ENCODE measurements around the gene SELENOO. TPM values are rescaled to one million over a fixed set of nuclear protein-coding genes. Genes with fewer than 3 reads are reported as not detected.

The SELENOO gene
- total RNA-seq, 1 experiment from 2014 or later = 27.4 TPM

DNA sequence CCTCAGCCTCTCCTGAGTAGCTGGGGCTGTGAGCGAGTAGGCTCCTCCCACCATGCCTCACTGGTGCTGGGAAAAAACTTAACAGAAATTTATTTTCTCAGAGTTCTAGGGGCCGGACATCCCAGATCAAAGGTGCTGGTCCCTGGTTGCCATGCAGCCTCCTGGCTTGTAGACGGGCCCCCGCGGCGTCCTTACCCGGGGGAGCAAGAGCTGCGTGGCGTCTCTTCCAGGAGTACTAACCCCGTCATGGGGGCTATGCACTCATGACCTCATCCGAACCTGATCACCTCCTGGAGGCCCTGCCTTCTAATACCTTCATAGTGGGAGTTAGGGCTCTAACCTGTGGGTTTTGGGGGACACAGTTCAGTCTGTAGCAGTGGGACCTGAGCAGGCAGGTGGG, 12.5 kb upstream of the SELENOO start:
- Histone ChIP-seq H3K27me3 (ENCODE audit: insufficient read depth, low read depth) (no peaks in the 10 kb centered on the region), H3K4me2 (no peak overlapping the region), H3K9me3 (ENCODE audit: insufficient read depth, low read depth) (no peaks in the 10 kb centered on the region), H4K20me1 (ENCODE audit: insufficient read depth) (peaks cover 59% of the 10 kb centered on the region), H3K9me2 (ENCODE audit: insufficient read depth) (no peaks in the 10 kb centered on the region), H3K27ac (no peak overlapping the region), H3K79me2 (ENCODE audit: low read depth) (peaks cover 69% of the 10 kb centered on the region), H3F3A (ENCODE audit: insufficient read depth, low read depth) (peaks cover 20% of the 10 kb centered on the region), H3K36me3 (ENCODE audit: low read depth) (peaks cover 10% of the 10 kb centered on the region; the same call in 1 of the 2 replicates), H2AFZ (no peak overlapping the region), H3K4me3 (no peak overlapping the region), H3K4me1 (replicated peaks; ENCODE audit: insufficient read depth) (peaks cover 47% of the 10 kb centered on the region)
- ChIA-PET CTCF (no interaction called here), POLR2A (ENCODE audit: unreplicated experiment) (no interaction called here)
- intact Hi-C loops (cut with micrococcal nuclease; ENCODE audit: unreplicated experiment) = no loop called here
- TF ChIP-seq, protein P1, sequence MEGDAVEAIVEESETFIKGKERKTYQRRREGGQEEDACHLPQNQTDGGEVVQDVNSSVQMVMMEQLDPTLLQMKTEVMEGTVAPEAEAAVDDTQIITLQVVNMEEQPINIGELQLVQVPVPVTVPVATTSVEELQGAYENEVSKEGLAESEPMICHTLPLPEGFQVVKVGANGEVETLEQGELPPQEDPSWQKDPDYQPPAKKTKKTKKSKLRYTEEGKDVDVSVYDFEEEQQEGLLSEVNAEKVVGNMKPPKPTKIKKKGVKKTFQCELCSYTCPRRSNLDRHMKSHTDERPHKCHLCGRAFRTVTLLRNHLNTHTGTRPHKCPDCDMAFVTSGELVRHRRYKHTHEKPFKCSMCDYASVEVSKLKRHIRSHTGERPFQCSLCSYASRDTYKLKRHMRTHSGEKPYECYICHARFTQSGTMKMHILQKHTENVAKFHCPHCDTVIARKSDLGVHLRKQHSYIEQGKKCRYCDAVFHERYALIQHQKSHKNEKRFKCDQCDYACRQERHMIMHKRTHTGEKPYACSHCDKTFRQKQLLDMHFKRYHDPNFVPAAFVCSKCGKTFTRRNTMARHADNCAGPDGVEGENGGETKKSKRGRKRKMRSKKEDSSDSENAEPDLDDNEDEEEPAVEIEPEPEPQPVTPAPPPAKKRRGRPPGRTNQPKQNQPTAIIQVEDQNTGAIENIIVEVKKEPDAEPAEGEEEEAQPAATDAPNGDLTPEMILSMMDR (conservative IDR thresholded peaks at IDR 0.05) = no peak
- no peak for TF ChIP-seq EZH2 (IDR thresholded peaks at IDR 0.05; ENCODE audit: low read depth)
- BruUV-seq (replicated peaks) = no TSS peak
- DNase-seq = no peak

DNA sequence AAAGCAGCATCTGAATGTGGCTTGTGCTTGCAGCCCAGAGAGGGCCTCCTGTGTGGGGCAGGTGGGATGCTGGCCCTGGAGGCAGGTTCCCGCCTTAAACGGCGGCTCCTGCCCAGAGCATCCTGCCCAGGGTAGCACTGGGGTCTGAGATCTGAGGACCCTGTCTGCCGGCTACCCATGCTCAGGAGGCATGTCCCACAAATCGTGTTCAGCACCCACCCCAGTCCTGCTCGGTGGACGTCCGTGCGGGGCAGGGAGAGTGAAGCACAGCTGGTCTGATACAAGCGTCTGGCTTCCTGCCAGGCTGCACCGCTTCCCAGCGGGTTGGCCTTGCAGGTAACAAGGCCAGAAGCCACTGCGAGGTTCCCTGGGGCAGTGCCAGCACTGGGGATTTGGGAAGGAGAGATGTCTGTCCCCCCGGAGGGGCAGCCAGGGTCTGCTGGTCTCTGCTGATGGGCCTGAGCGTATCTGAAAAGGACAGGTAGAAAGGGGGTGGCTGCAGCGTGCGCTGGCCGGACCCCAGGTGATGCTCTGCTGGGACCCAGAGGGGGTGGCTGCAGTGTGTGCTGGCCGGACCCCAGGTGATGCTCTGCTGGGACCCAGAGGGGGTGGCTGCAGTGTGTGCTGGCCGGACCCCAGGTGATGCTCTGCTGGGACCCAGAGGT, 11.5 kb upstream of the SELENOO start:
- Histone ChIP-seq H2AFZ (no peak overlapping the region), H3K27me3 (ENCODE audit: insufficient read depth, low read depth) (no peaks in the 10 kb centered on the region), H3K36me3 (ENCODE audit: low read depth) (peaks cover 19% of the 10 kb centered on the region; the same call in 1 of the 2 replicates), H3K4me1 (replicated peaks; ENCODE audit: insufficient read depth) (peaks cover 40% of the 10 kb centered on the region), H3F3A (ENCODE audit: insufficient read depth, low read depth) (peaks cover 17% of the 10 kb centered on the region; the same call in 1 of the 2 replicates), H3K9me2 (ENCODE audit: insufficient read depth) (no peaks in the 10 kb centered on the region), H3K9me3 (ENCODE audit: insufficient read depth, low read depth) (no peaks in the 10 kb centered on the region), H3K27ac (peak overlapping the region; percentile 67; the same call in 1 of the 2 replicates), H3K79me2 (ENCODE audit: low read depth) (peaks cover 69% of the 10 kb centered on the region), H3K4me2 (peak overlapping the region; percentile 73), H3K4me3 (peak overlapping the region; percentile 49; the same call in 1 of the 2 replicates), H4K20me1 (ENCODE audit: insufficient read depth) (peaks cover 67% of the 10 kb centered on the region)
- no peak for DNase-seq
- no TSS peak for BruUV-seq (replicated peaks)
- CTCF ChIA-PET = interaction anchor here (1.3 kb wide), 1 partner anchor 41 kb away, joined by 5 read pairs; no protein-coding TSS in a partner anchor
- intact Hi-C loops (cut with micrococcal nuclease; ENCODE audit: unreplicated experiment) = no loop called here
- POLR2A ChIA-PET (ENCODE audit: unreplicated experiment) = interaction anchor here (0.6 kb wide), 1 partner anchor 28 kb away, joined by 6 read pairs; no protein-coding TSS in a partner anchor
- TF ChIP-seq EZH2 (IDR thresholded peaks at IDR 0.05; ENCODE audit: low read depth) = no peak
- TF ChIP-seq, protein P1 (conservative IDR thresholded peaks at IDR 0.05) = no peak

DNA sequence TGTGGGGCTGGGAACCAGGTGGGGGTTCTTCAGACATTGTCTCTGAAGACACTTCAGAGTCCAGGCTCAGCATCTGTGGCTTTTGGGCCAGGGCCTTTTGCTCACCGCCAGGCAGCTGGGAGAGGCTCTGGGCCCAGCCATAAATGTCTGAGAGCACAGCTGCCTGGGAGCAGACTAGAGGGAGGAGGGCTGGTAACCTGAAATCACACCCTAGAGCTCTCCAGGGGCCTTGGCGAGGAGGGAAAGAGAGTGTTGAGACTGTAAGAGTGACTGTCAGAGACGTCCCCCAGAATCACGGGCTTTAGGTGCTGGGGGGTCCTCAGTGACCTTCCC, 11.0 kb upstream of the SELENOO start:
- Histone ChIP-seq H3K4me2 (peak overlapping the region; percentile 73), H3F3A (ENCODE audit: insufficient read depth, low read depth) (peaks cover 18% of the 10 kb centered on the region; the same call in 1 of the 2 replicates), H3K9me3 (ENCODE audit: insufficient read depth, low read depth) (no peaks in the 10 kb centered on the region), H3K27ac (peak overlapping the region; percentile 67), H2AFZ (no peak overlapping the region), H3K9me2 (ENCODE audit: insufficient read depth) (no peaks in the 10 kb centered on the region), H4K20me1 (ENCODE audit: insufficient read depth) (peaks cover 72% of the 10 kb centered on the region), H3K27me3 (ENCODE audit: insufficient read depth, low read depth) (no peaks in the 10 kb centered on the region), H3K4me3 (peak overlapping the region; percentile 49; the same call in 1 of the 2 replicates), H3K36me3 (ENCODE audit: low read depth) (peaks cover 24% of the 10 kb centered on the region; the same call in 1 of the 2 replicates), H3K79me2 (ENCODE audit: low read depth) (peaks cover 69% of the 10 kb centered on the region), H3K4me1 (replicated peaks; ENCODE audit: insufficient read depth) (peaks cover 37% of the 10 kb centered on the region)
- no peak for DNase-seq
- BruUV-seq (replicated peaks) = no TSS peak
- intact Hi-C loops (cut with micrococcal nuclease; ENCODE audit: unreplicated experiment) = loop anchor here (1.0 kb wide), 1 partner anchor 10 kb away; no protein-coding TSS in a partner anchor
- ChIA-PET POLR2A (ENCODE audit: unreplicated experiment) (interaction anchor here (0.6 kb wide), 1 partner anchor 28 kb away, joined by 6 read pairs; no protein-coding TSS in a partner anchor), CTCF (interaction anchor here (1.3 kb wide), 1 partner anchor 41 kb away, joined by 5 read pairs; no protein-coding TSS in a partner anchor)
- TF ChIP-seq, protein P1 (conservative IDR thresholded peaks at IDR 0.05) = no peak
- no peak for TF ChIP-seq EZH2 (IDR thresholded peaks at IDR 0.05; ENCODE audit: low read depth)

Measured in PC-9 (cell line).